CD8-positive, alpha-beta memory T cell (primary cell): ENCODE results near the gene PLA2G4B. TPM values are rescaled to one million over a fixed set of nuclear protein-coding genes. Genes with fewer than 3 reads are reported as not detected.
"Not testable (repeated sequence)": the region's sequence is repeated elsewhere in the genome, so short reads cannot be mapped to it uniquely, and the experiment has no call there.

ENCODE experiments used
- CTCF ChIA-PET: fragments of 350-600 bp; sonication (Branson Sonifier 250); formaldehyde crosslinking; loops from one replicate; lab custom pipeline; 2021; ENCODE audit warnings: antibody characterized with exemption; lab: Charles Lee
- POLR2A ChIA-PET: fragments of 350-600 bp; sonication (Branson Sonifier 250); formaldehyde crosslinking; loops from one replicate; lab custom pipeline; 2021; ENCODE audit warnings: antibody characterized with exemption; lab: Charles Lee
- DNase-seq, 5 donors: peaks; one replicate each; pipeline versions ENCODE4 v3.0.0 to v3.0.0-alpha.2; 2020 to 2022; ENCODE audit warnings: mixed read lengths in 1 of 5
- H3K27ac ChIP-seq: one replicate; pipeline ENCODE4 v1.7.0; 2013; ENCODE audit warnings: low read depth, mild to moderate bottlenecking, low read length, moderate library complexity
- H3K27me3 ChIP-seq: 2 replicates; pipeline ENCODE4 v1.7.0; 2013; ENCODE audit warnings: low read length, mild to moderate bottlenecking; ENCODE audit not compliant: insufficient read depth, poor library complexity, severe bottlenecking
- H3K36me3 ChIP-seq: 2 replicates; pipeline ENCODE4 v1.7.0; 2013; ENCODE audit warnings: mild to moderate bottlenecking, low read length, moderate library complexity; ENCODE audit not compliant: insufficient read depth
- H3K4me1 ChIP-seq: 2 replicates; pipeline ENCODE4 v1.7.0; 2013; ENCODE audit warnings: mild to moderate bottlenecking, low read length, moderate library complexity; ENCODE audit not compliant: insufficient read depth
- H3K4me3 ChIP-seq: 2 replicates; pipeline ENCODE4 v1.7.0; 2013; ENCODE audit warnings: mild to moderate bottlenecking, low read length
- H3K9me3 ChIP-seq: 2 replicates; pipeline ENCODE4 v1.7.0; 2013; ENCODE audit warnings: mild to moderate bottlenecking, low read length
- H3K27ac Mint-ChIP-seq, 8 donors: one replicate each; pipeline ENCODE4 v1.8.0; 2020 to 2021; ENCODE audit warnings: mixed read lengths in 8 of 8, mild to moderate bottlenecking in 6 of 8, inconsistent platforms in 3 of 8, moderate library complexity in 3 of 8
- H3K27me3 Mint-ChIP-seq, 2 donors: one replicate each; pipeline ENCODE4 v1.8.0; 2020 to 2021; ENCODE audit warnings: mixed read lengths in 2 of 2, mild to moderate bottlenecking in 1 of 2, moderate library complexity in 1 of 2
- H3K36me3 Mint-ChIP-seq, 3 donors: one replicate each; pipeline ENCODE4 v1.8.0; 2020 to 2021; ENCODE audit warnings: mixed read lengths in 3 of 3, inconsistent platforms in 1 of 3, mild to moderate bottlenecking in 1 of 3
- H3K4me1 Mint-ChIP-seq, 3 donors: one replicate each; pipeline ENCODE4 v1.8.0; 2020 to 2021; ENCODE audit warnings: mixed read lengths in 3 of 3, inconsistent platforms in 1 of 3, mild to moderate bottlenecking in 1 of 3
- H3K4me3 Mint-ChIP-seq, 7 donors: one replicate each; pipeline ENCODE4 v1.8.0; 2020 to 2021; ENCODE audit warnings: mixed read lengths in 7 of 7, mild to moderate bottlenecking in 6 of 7, moderate library complexity in 4 of 7, inconsistent platforms in 2 of 7
- H3K9me3 Mint-ChIP-seq, 5 donors: one replicate each; pipeline ENCODE4 v1.8.0; 2020 to 2022; ENCODE audit warnings: mixed read lengths in 5 of 5, mild to moderate bottlenecking in 3 of 5, moderate library complexity in 2 of 5, inconsistent platforms in 1 of 5
- polyA plus RNA-seq: library from polyadenylated mRNA; unstranded; fragments of 300-500 nt; fragmentation: Illumina TruSeq; gene quantifications from one replicate; pipeline ENCODE4 v1.2.3, GENCODE V29; 2021
- total RNA-seq, 2 experiments: library from RNA; stranded (reverse); gene quantifications; one replicate each; pipeline ENCODE4 v1.2.3, GENCODE V29; 2021

The PLA2G4B gene
- total and polyA plus RNA-seq, 3 experiments from 2014 or later, result 3.1 to 6.8 (median 5.9) TPM

GRCh38 chr15:41829959-41830646 is 8.5 kb upstream of the PLA2G4B start:
- H3K4me1 Mint-ChIP-seq, result peaks cover 50 to 70% (median 59%) of the 10 kb centered on the region in 3 donors
- CTCF ChIA-PET, result interaction anchor here (1.4 to 1.6 kb wide), 2 partner anchors 18 to 56 kb away, joined by 4 to 5 read pairs; partner anchors contain the start of gene MAPKBP1
- H3K27ac ChIP-seq, result no peak overlapping the region
- H3K27ac Mint-ChIP-seq, result peak overlapping the region in 2 of 8 donors; percentile 29 to 55
- no peak overlapping the region for H3K4me3 ChIP-seq
- H3K27me3 Mint-ChIP-seq, result peaks cover 0 to 3% of the 10 kb centered on the region in 2 donors
- peaks cover 45% of the 10 kb centered on the region for H3K4me1 ChIP-seq
- POLR2A ChIA-PET, result no interaction called here
- peaks cover 4 to 46% (median 4%) of the 10 kb centered on the region in 3 donors for H3K36me3 Mint-ChIP-seq
- H3K27me3 ChIP-seq, result no peaks in the 10 kb centered on the region
- H3K4me3 Mint-ChIP-seq, result peak overlapping the region in 4 of 7 donors; percentile 6 to 82 (median 33)
- H3K9me3 ChIP-seq, result no peaks in the 10 kb centered on the region
- H3K36me3 ChIP-seq, result peaks cover 4% of the 10 kb centered on the region
- H3K9me3 Mint-ChIP-seq, result no peaks in the 10 kb centered on the region
- no peak for DNase-seq

DNA sequence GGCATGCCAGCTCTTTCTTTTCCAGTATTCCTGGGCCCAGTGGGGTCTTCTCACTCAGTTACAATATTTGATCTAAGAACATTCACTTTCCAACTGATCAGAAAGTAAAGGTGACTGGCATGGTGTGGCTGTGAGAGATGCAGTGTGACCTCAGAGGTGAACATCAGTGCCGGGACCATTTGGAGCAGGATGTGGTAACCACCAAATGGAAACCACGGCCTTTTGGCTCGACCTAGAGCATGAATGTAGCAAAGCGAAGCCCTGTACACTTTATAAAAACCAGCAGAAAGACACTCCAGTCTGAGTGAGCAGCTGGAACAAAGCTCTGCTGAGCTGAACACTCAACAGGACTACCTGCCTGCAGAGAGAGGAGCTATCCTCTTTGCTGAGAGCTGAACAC is 7.4 kb upstream of the PLA2G4B start:
- Mint-ChIP-seq H3K36me3 (peaks cover 4 to 54% (median 4%) of the 10 kb centered on the region in 3 donors), H3K27ac (peak overlapping the region; percentile 45 to 90 (median 76)), H3K4me3 (peak overlapping the region; percentile 51 to 82 (median 72)), H3K4me1 (peaks cover 50 to 75% (median 63%) of the 10 kb centered on the region in 3 donors)
- CTCF ChIA-PET, result interaction anchor here (1.0 to 2.5 kb wide), 5 partner anchors 19 to 106 kb away, joined by 3 to 12 read pairs (median 4); partner anchors contain the start of gene MAPKBP1
- peak in 3 of 5 donors; percentile 35 to 70 (median 64) for DNase-seq
- H3K9me3 ChIP-seq, H3K9me3 Mint-ChIP-seq, H3K27me3 Mint-ChIP-seq, H3K27ac ChIP-seq, H3K36me3 ChIP-seq, H3K27me3 ChIP-seq, H3K4me3 ChIP-seq: not testable (repeated sequence)
- POLR2A ChIA-PET, result interaction anchor here (0.6 to 1.2 kb wide), 2 partner anchors 64 to 108 kb away, joined by 3 read pairs; no protein-coding TSS in a partner anchor
- peaks cover 45% of the 10 kb centered on the region for H3K4me1 ChIP-seq

DNA sequence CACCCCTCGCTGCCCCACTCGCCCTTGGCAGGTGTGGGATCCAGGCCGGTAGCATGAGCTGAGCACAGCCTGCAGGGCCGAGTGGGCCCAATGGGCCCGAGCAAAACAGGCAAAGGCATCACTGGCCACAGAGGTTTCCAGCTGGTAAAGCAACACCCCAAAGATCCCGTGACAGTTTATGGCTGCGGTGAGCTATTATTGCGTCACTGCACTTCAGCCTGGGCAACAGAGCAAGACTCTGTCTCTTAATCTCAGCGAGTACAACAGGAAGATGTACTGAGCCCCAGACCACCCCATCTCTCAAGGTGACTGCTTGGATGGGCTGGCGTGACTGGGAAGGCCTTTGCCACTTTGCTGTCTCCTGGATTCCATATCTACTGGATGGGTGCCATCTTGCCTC is 6.4 kb upstream of the PLA2G4B start:
- POLR2A ChIA-PET, result interaction anchor here (0.6 to 1.2 kb wide), 2 partner anchors 63 to 364 kb away, joined by 3 to 4 read pairs; no protein-coding TSS in a partner anchor
- Histone ChIP-seq H3K27me3 (no peaks in the 10 kb centered on the region), H3K27ac (no peak overlapping the region), H3K9me3 (no peaks in the 10 kb centered on the region), H3K4me3 (no peak overlapping the region), H3K36me3 (peaks cover 4% of the 10 kb centered on the region), H3K4me1 (peaks cover 45% of the 10 kb centered on the region)
- peak overlapping the region in 4 of 8 donors; percentile 43 to 87 (median 77) for H3K27ac Mint-ChIP-seq
- CTCF ChIA-PET, result interaction anchor here (1.3 to 2.5 kb wide), 2 partner anchors 58 to 72 kb away, joined by 4 to 12 read pairs; partner anchors contain the start of gene MAPKBP1
- H3K4me1 Mint-ChIP-seq, result peaks cover 50 to 73% (median 61%) of the 10 kb centered on the region in 3 donors
- DNase-seq, result no peak
- H3K9me3 Mint-ChIP-seq, result no peaks in the 10 kb centered on the region
- H3K4me3 Mint-ChIP-seq, result peak overlapping the region in 2 of 7 donors; percentile 45 to 61
- peaks cover 0 to 3% of the 10 kb centered on the region in 2 donors for H3K27me3 Mint-ChIP-seq
- peaks cover 4 to 59% (median 6%) of the 10 kb centered on the region in 3 donors for H3K36me3 Mint-ChIP-seq

DNA sequence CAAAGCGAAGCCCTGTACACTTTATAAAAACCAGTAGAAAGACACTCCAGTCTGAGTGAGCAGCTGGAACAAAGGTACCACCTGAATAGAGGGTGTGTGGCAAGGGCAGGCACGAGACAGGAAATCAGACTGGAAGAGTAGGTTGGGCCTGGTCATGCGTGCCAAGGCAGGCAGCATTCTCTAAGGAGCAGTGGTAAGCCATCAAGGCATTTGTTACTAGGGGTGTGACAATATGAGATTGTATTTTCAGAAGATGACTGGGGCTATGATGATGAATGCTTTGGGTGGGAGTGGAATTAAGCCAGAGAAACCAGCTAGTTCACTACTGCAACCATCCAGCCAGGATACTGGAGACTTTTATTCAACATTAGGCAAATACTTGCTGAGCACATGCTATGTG is 5.8 kb upstream of the PLA2G4B start:
- peaks cover 8 to 61% (median 8%) of the 10 kb centered on the region in 3 donors for H3K36me3 Mint-ChIP-seq
- Histone ChIP-seq H3K36me3 (peaks cover 4% of the 10 kb centered on the region), H3K9me3 (no peaks in the 10 kb centered on the region), H3K27ac (no peak overlapping the region), H3K27me3 (no peaks in the 10 kb centered on the region), H3K4me3 (no peak overlapping the region), H3K4me1 (peaks cover 45% of the 10 kb centered on the region)
- ChIA-PET CTCF (interaction anchor here (1.3 to 2.5 kb wide), 2 partner anchors 59 to 71 kb away, joined by 4 to 12 read pairs; partner anchors contain the start of gene MAPKBP1), POLR2A (no interaction called here)
- H3K9me3 Mint-ChIP-seq, result no peaks in the 10 kb centered on the region
- H3K27ac Mint-ChIP-seq, result peak overlapping the region in 7 of 8 donors; percentile 2 to 90 (median 64)
- H3K4me3 Mint-ChIP-seq, result peak overlapping the region in 4 of 7 donors; percentile 3 to 66 (median 40)
- H3K4me1 Mint-ChIP-seq, result peaks cover 50 to 70% (median 60%) of the 10 kb centered on the region in 3 donors
- DNase-seq, result no peak
- H3K27me3 Mint-ChIP-seq, result peaks cover 0 to 3% of the 10 kb centered on the region in 2 donors

- Histone ChIP-seq H3K36me3 (peaks cover 4% of the 10 kb centered on the region), H3K27ac (no peak overlapping the region), H3K4me1 (peaks cover 39% of the 10 kb centered on the region), H3K9me3 (no peaks in the 10 kb centered on the region), H3K27me3 (no peaks in the 10 kb centered on the region), H3K4me3 (no peak overlapping the region)
- Mint-ChIP-seq H3K27ac (peak overlapping the region in 1 of 8 donors; percentile 27), H3K4me3 (no peak overlapping the region), H3K36me3 (peaks cover 8 to 62% (median 8%) of the 10 kb centered on the region in 3 donors), H3K27me3 (peaks cover 0 to 3% of the 10 kb centered on the region in 2 donors), H3K9me3 (no peaks in the 10 kb centered on the region), H3K4me1 (peaks cover 41 to 63% (median 53%) of the 10 kb centered on the region in 3 donors)
- DNase-seq, result no peak
- ChIA-PET CTCF (no interaction called here), POLR2A (interaction anchor here (1.1 kb wide), 1 partner anchor 16 kb away, joined by 4 read pairs; no protein-coding TSS in a partner anchor)
These were observed 4.6 kb upstream of the PLA2G4B start for GRCh38 chr15:41834096-41834495.

DNA sequence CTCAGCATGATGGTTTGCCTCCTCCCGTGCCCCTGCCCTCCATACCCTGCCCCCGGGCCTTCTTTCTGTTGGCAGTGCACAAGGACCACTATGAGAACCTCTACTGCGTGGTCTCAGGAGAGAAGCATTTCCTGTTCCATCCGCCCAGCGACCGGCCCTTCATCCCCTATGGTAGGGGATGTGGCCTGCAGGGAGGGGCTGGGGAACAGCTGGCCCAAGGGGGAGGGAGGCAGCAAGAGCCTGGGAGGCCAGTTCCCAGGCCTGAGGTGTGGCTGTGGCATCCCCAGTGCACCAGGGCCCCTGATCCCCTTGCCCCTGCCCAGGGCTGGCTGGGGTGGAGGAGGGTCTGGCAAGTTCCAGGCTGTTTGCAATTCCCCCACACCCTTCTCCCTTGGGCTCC is 2.6 kb upstream of the PLA2G4B start:
- CTCF ChIA-PET, result no interaction called here
- Mint-ChIP-seq H3K9me3 (no peaks in the 10 kb centered on the region), H3K4me3 (no peak overlapping the region), H3K27me3 (peaks cover 0 to 3% of the 10 kb centered on the region in 2 donors), H3K36me3 (peaks cover 8 to 70% (median 8%) of the 10 kb centered on the region in 3 donors), H3K27ac (peak overlapping the region in 1 of 8 donors; percentile 43), H3K4me1 (peaks cover 30 to 46% (median 39%) of the 10 kb centered on the region in 3 donors)
- Histone ChIP-seq H3K4me3 (no peak overlapping the region), H3K4me1 (peaks cover 27% of the 10 kb centered on the region), H3K27me3 (no peaks in the 10 kb centered on the region), H3K9me3 (no peaks in the 10 kb centered on the region), H3K36me3 (peaks cover 10% of the 10 kb centered on the region), H3K27ac (no peak overlapping the region)
- POLR2A ChIA-PET, result no interaction called here
- DNase-seq, result no peak

DNA sequence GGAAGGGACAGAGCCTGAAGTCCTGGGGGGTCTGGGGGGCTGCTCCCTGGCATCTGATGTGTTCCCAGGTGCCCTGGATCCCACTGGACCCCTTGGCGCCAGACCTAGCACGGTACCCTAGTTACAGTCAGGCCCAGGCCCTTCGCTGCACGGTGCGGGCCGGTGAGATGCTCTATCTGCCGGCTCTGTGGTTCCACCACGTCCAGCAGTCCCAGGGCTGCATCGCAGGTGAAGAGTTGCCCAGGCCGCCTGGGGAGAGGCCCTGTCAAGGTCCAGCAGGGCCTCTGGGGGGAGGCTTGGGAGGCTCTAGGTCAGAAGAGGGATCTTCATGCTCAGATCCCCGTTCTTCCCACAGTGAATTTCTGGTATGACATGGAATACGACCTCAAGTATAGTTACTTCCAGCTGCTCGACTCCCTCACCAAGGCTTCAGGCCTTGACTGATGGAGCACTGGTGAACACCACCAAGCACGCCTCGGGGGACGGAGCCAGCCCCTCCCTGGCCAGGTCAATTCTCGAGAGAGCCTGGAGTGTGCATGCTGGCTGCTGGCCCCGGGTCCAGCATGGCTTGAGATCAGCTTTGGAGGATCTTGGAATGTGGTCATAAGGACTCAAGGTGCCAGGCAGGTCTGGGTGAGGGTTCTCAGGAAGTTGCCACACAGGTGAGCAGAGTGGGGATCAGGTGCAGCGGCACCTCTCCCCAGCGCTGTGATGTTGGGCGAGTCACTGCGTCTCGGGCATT is 1.8 kb upstream of the PLA2G4B start:
- Mint-ChIP-seq H3K36me3 (peaks cover 8 to 68% (median 8%) of the 10 kb centered on the region in 3 donors), H3K4me1 (peaks cover 22 to 38% (median 31%) of the 10 kb centered on the region in 3 donors), H3K27ac (peak overlapping the region in 1 of 8 donors; percentile 19), H3K9me3 (no peaks in the 10 kb centered on the region), H3K27me3 (no peaks in the 10 kb centered on the region), H3K4me3 (no peak overlapping the region)
- Histone ChIP-seq H3K4me3 (no peak overlapping the region), H3K4me1 (peaks cover 19% of the 10 kb centered on the region), H3K9me3 (no peaks in the 10 kb centered on the region), H3K36me3 (peaks cover 10% of the 10 kb centered on the region), H3K27ac (no peak overlapping the region), H3K27me3 (no peaks in the 10 kb centered on the region)
- ChIA-PET POLR2A (no interaction called here), CTCF (no interaction called here)
- DNase-seq, result no peak
